Testis (tissue), 3 donors: ENCODE results near the gene FHOD3. TPM values are rescaled to one million over a fixed set of nuclear protein-coding genes. Genes with fewer than 3 reads are reported as not detected.

ENCODE experiments used
- DNase-seq: peaks from one replicate; pipeline ENCODE4 v3.0.0-alpha.2; 2019
- H3K27ac ChIP-seq, 2 donors: fragments of 200-600 bp; sonication (generic); one replicate each; pipeline ENCODE4 v1.5.1; 2019
- H3K27me3 ChIP-seq: fragments of 200-600 bp; sonication (generic); one replicate; pipeline ENCODE4 v1.5.1; 2019
- H3K36me3 ChIP-seq: fragments of 200-600 bp; sonication (generic); one replicate; pipeline ENCODE4 v1.5.1; 2017; ENCODE audit warnings: low read depth; ENCODE audit errors: missing control alignments
- H3K4me1 ChIP-seq: fragments of 200-600 bp; sonication (generic); one replicate; pipeline ENCODE4 v1.5.1; 2019
- H3K4me3 ChIP-seq, 2 donors: fragments of 200-600 bp; sonication (generic); one replicate each; pipeline ENCODE4 v1.5.1; 2017 to 2019
- H3K9me3 ChIP-seq: fragments of 200-600 bp; sonication (generic); one replicate; pipeline ENCODE4 v1.5.1; 2017
- POLR2A ChIP-seq: fragments of 450-650 bp; IDR thresholded peaks from one replicate; pipeline ENCODE4 v1.6.1; 2017; ENCODE audit warnings: antibody characterized with exemption, mild to moderate bottlenecking, moderate library complexity
- WGBS, 2 donors: methylation state at CpG; one replicate each; pipeline ENCODE4 v1.1.5; 2018; 5-methylcytosine and 5-hydroxymethylcytosine counted together
- intact Hi-C: fragments of 100-400 bp; cut with DNase I; formaldehyde crosslinking; loops from one replicate; pipeline ENCODE4 v1.15.1; 2023; ENCODE audit warnings: low total_unique reads
- polyA plus RNA-seq: library from polyadenylated mRNA; stranded (reverse); fragments of 350-450 nt; fragmentation: Illumina TruSeq; extraction: RNeasy Lipid Tissue Mini Kit (QIAGEN cat#74804); gene quantifications from one replicate; pipeline ENCODE4 v1.2.3, GENCODE V29; 2014; ENCODE audit warnings: low read depth, low replicate concordance; ENCODE audit not compliant: insufficient read depth
- total RNA-seq, 2 donors: library from RNA; depleted of rRNA; stranded (reverse); fragments of >200 nt; gene quantifications; one replicate each; pipeline ENCODE4 v1.2.3, GENCODE V29; 2016
- TF ChIP-seq, protein P1 (sequence below), 3 experiments: fragments of 450-650 bp in 2 of 3; fragments of 200-600 bp in 1 of 3; sonication (generic) in 1 of 3; IDR thresholded peaks; one replicate each; pipeline ENCODE4 v1.5.1; 2016 to 2019; ENCODE audit warnings: antibody characterized with exemption in 3 of 3, mild to moderate bottlenecking in 2 of 3, moderate library complexity in 1 of 3

The FHOD3 gene
- total and polyA plus RNA-seq, 3 donors from 2014 or later = 6.5 to 46.8 (median 37.3) TPM

DNA sequence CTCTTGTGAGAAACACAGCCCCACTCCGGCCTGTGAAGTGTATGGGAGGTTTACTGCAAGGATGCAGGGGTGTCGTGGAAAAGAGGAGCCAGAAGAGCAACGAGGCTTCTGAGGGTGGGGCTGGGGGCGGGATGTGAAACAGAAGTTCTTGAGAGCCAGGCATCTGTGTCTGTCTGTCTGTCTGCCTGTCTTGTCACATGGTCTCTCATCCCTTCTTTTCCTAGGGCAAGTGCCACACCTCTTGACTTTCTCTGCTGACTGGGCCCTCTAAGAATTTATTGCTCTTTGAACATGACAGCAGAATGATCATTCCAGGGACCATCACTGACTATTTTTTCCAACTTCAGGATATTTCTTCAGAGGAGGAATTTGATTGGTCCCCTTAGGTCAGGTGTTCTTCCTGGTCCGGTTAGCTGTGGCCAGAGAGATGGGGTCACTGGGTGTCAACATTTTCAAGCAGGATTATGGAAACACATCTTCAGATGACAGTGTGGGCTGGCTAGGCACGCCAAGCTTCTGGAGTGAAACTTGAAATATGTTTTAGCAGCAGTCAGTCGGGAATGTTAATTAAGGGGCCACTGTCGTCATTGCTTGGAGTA lies 131.0 kb downstream of the FHOD3 start:
- Histone ChIP-seq H3K36me3 (no peaks in the 10 kb centered on the region), H3K9me3 (no peaks in the 10 kb centered on the region), H3K27ac (no peak overlapping the region), H3K27me3 (no peaks in the 10 kb centered on the region), H3K4me3 (no peak overlapping the region), H3K4me1 (no peaks in the 10 kb centered on the region)
- 64 to 69% methylated on average over 8 of the region's 8 CpGs for WGBS, 2 donors
- TF ChIP-seq POLR2A = no peak
- TF ChIP-seq, protein P1, sequence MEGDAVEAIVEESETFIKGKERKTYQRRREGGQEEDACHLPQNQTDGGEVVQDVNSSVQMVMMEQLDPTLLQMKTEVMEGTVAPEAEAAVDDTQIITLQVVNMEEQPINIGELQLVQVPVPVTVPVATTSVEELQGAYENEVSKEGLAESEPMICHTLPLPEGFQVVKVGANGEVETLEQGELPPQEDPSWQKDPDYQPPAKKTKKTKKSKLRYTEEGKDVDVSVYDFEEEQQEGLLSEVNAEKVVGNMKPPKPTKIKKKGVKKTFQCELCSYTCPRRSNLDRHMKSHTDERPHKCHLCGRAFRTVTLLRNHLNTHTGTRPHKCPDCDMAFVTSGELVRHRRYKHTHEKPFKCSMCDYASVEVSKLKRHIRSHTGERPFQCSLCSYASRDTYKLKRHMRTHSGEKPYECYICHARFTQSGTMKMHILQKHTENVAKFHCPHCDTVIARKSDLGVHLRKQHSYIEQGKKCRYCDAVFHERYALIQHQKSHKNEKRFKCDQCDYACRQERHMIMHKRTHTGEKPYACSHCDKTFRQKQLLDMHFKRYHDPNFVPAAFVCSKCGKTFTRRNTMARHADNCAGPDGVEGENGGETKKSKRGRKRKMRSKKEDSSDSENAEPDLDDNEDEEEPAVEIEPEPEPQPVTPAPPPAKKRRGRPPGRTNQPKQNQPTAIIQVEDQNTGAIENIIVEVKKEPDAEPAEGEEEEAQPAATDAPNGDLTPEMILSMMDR (IDR thresholded peaks at IDR 0.05) = no peak
- DNase-seq = no peak
- intact Hi-C loops = no loop called here

DNA sequence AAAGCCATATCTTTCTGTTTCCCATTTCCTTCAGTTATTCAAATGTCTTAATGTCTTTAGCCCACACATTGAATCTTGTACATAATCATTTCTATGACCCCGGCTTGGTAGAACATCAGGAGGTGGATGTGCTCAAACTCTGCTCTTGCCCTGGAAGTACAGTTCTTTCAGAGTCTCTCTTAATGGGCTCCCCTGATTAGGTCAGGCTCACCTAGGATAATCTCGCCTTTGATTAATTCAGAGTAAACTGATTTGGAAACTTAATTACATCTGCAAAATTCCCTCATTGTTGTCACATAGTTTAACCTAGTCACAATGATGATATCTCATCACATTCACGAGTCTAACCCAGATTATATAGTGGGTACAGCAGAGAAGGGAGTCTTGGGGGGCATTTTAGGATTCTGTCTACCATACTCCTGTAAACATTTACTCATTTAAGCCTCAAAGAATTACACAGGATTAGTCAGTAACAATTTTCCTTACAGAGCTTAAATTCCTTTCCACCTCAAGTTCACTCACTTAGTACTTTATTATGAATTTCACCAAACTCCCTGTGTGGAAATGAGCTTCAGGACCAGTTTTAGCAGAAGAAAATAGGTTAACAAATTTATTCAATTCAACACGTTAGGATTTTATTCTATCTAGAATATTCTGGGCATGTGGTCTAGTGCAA lies 135.5 kb downstream of the FHOD3 start:
- Histone ChIP-seq H3K27ac (no peak overlapping the region), H3K9me3 (no peaks in the 10 kb centered on the region), H3K27me3 (no peaks in the 10 kb centered on the region), H3K4me3 (no peak overlapping the region), H3K36me3 (no peaks in the 10 kb centered on the region), H3K4me1 (peaks cover 3% of the 10 kb centered on the region)
- intact Hi-C loops = no loop called here
- no peak for DNase-seq
- TF ChIP-seq, protein P1 (IDR thresholded peaks at IDR 0.05) = no peak
- TF ChIP-seq POLR2A = no peak
- WGBS, 2 donors = 73 to 74% methylated on average over 4 of the region's 4 CpGs

DNA sequence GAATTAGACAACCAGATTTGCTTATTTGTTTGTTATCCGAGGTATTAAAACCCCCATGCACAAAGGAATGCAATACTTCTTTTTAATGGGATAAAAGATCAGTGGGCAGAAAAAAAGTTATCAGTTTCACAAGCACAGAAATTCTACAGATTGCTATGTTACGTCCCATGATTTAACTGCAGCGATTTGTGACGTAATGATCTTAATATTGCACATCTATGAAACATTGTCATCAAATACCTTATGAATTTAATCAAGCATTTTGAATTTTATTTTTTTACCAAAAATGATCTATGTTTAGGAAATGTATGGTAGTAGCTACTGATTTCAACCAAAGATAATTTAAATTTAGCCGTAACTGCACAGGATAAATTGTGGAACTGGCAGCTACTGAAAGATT lies 138.9 kb downstream of the FHOD3 start:
- WGBS, 2 donors = 85 to 91% methylated on average over 5 of the region's 5 CpGs
- Histone ChIP-seq H3K4me3 (no peak overlapping the region), H3K27me3 (no peaks in the 10 kb centered on the region), H3K36me3 (no peaks in the 10 kb centered on the region), H3K4me1 (peaks cover 9% of the 10 kb centered on the region), H3K27ac (no peak overlapping the region), H3K9me3 (no peaks in the 10 kb centered on the region)
- intact Hi-C loops = no loop called here
- DNase-seq = no peak
- TF ChIP-seq, protein P1 (IDR thresholded peaks at IDR 0.05) = no peak
- no peak for TF ChIP-seq POLR2A

DNA sequence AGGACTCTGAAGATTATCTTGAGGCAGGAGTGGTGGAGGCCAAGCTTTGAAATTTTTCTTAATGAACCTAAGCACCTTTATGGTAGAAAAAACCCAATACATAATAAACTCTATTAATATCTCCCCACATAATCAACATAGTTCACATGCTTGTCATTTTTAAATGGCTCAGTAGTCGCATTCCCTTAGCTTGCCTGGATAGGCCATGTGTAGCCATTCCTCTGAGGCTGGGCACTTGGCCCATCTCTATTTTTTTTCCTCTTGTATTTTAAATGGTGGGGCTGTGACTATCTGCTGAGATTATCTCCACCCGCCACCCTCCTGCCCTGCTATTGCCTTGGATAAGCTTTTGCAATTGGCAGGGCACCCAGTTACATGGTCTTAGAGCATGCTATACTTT lies 143.1 kb downstream of the FHOD3 start:
- H3K9me3 ChIP-seq = no peaks in the 10 kb centered on the region
- H3K27ac ChIP-seq = no peak overlapping the region
- H3K4me1 ChIP-seq = peaks cover 10% of the 10 kb centered on the region
- 60 to 61% methylated on average over 2 of the region's 2 CpGs for WGBS, 2 donors
- H3K27me3 ChIP-seq = no peaks in the 10 kb centered on the region
- no peak overlapping the region for H3K4me3 ChIP-seq
- intact Hi-C loops = no loop called here
- no peak for DNase-seq
- no peaks in the 10 kb centered on the region for H3K36me3 ChIP-seq
- TF ChIP-seq, protein P1 (IDR thresholded peaks at IDR 0.05) = no peak
- no peak for TF ChIP-seq POLR2A
